HK-2 (cell line): ENCODE data around the gene TRIM10.
"Not testable (repeated sequence)": the region's sequence is repeated elsewhere in the genome, so short reads cannot be mapped to it uniquely, and the experiment has no call there.

ENCODE experiments used
- DNase-seq: peaks from one replicate; pipeline ENCODE4 v3.0.0-alpha.2; 2018; ENCODE audit not compliant: unreplicated experiment

The TRIM10 gene

GRCh38 chr6:30152910-30153610 lies 8.0 kb downstream of the TRIM10 start:
- DNase-seq: no peak

GRCh38 chr6:30152016-30152673 lies 8.9 kb downstream of the TRIM10 start:
- DNase-seq: no peak

DNA sequence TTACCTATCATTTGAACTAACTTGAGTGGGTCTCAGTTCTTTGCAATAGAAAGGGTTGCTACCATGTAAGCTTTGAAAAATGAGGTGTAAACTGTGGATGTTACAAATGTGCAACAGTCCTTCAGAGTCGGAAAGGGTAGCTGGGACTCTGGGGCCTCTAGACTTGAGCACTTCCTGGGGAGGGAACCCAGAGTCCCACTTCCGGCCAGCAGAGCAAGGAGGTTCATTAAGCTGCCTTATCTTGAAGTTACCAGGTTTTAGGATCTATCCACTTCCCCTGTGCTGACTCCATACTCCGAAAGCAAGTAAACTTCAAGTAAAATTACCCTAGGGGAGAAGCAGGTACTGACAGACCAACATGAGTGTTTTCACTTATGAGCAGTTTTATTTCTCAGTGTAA lies 9.4 kb downstream of the TRIM10 start:
- DNase-seq: no peak

DNA sequence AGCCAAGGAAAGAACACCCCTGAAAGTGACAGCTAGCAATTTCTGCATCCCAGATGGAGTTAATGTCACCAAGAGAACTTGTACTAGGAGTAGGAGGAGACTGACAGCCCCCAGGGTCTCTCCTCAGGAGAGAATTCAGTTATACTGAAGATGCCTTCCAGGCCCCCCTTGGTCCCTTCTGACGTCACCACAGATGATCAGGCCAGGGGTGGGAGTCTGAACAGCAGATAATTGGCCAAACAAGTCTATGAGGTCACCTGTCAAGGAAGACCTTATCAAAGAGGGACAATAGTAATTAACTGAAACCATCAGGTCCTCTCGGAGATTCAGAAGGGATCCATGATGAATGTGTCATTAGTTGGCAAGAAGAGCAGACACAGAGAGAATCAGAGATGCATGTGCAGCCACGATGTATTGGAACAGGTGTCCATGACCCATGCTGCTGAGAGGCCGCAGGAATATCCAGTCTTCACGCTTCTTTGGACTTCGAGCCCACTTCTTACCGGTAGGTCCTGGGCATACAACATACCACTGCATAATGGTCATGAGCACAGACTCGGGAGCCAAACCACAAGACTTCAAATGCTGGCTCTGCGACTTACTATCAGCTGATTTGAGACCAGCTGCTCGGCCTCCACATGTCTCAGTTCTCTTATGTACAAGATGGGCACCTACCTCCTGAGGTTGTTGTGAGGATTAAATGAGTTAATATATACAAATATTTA lies 10.2 kb downstream of the TRIM10 start:
- DNase-seq: peak; percentile 20

DNA sequence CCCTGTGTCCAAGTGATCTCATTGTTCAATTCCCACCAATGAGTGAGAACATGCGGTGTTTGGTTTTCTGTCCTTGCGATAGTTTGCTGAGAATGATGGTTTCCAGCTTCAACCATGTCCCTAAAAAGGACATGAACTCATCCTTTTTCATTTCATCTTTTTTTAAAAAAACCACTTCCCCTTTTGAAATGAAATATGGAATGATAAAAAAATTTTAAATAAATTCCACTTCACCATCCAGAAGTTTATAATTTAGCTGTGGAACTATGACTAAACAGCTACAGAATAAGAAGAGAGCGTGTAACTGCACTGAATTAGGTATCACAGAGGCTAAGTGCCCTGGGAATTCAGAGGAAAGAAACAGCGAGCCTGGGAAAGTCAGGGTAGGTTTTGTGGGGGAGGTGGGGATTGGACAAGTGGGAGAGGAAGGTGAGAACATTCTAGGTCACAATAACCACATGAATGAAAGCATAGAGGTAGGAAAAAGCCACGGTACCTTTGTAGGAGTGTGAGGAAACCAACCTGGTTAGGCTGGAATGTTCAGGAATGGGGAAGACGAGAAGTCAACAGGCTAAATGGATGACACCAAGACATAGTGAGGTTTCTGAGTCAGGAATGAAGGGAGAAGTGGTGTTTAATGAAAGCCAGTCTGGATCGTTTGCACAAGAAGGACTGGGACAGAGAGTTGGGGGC lies 11.0 kb downstream of the TRIM10 start:
- DNase-seq: no peak

DNA sequence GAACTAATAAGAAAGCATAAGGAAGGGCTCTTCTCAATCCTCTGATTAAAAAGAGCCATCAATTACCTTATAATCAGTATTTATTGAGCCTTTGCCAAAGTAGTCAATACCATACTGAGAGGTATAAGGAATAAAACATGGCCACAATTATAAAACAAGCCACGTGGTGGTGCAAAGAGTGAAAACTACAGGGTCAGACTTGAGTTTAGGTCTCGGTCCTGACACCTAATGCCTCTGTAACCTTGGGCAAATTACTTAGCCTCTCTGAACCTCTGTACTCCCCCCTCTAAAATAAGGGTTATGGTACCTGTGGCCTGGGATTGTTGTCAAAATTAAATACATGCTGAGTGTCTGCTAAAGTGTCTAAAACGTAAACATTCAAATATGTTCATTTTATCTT lies 11.8 kb downstream of the TRIM10 start:
- DNase-seq: no peak

GRCh38 chr6:30147096-30147495 lies 13.9 kb downstream of the TRIM10 start:
- DNase-seq: no peak

DNA sequence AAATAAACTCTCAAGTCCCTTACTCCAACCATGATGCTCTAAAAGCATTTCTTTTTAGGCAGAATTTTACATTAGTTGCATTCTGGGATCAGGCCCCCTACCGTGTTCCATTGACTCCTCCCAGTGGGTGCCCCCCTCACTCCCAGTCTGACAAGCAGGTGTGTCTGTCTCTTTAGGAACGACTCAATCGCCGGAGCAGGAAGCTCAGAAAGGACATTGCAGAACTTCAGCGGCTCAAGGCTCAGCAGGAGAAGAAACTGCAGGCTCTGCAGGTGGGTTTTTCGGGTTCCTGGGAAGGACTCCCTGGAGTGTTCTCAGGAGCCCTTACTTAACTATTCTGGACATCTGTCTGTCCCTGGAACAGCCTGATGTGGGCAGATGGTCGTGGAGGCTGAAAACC lies 15.2 kb downstream of the TRIM10 start:
- DNase-seq: no peak

DNA sequence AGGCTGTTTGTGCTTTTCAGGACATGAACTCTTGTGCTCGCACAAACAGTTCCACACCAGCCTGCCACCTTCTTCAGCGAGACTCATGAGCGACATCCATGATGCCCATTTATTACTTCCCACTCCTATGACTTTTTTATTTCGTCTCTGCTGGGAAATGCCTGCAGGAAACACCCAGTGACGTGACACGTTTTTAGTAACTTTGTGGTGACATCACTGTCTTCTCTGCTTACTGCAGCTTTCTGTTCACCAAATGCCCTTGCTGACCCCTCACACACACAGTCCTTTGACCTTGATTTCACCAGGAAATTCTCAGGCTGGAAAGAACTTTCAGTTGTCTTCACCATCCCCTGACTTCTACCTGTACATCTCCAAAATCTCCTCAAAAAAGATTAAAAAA lies 16.2 kb downstream of the TRIM10 start:
- no peak for DNase-seq

- DNase-seq: no peak
Measured at GRCh38 chr6:30143780-30144179, 17.2 kb downstream of the TRIM10 start.

- DNase-seq: no peak
Measured at GRCh38 chr6:30142665-30143064, 18.3 kb downstream of the TRIM10 start.

- DNase-seq: not testable (repeated sequence)
Measured at GRCh38 chr6:30140240-30140639, 20.8 kb downstream of the TRIM10 start.

DNA sequence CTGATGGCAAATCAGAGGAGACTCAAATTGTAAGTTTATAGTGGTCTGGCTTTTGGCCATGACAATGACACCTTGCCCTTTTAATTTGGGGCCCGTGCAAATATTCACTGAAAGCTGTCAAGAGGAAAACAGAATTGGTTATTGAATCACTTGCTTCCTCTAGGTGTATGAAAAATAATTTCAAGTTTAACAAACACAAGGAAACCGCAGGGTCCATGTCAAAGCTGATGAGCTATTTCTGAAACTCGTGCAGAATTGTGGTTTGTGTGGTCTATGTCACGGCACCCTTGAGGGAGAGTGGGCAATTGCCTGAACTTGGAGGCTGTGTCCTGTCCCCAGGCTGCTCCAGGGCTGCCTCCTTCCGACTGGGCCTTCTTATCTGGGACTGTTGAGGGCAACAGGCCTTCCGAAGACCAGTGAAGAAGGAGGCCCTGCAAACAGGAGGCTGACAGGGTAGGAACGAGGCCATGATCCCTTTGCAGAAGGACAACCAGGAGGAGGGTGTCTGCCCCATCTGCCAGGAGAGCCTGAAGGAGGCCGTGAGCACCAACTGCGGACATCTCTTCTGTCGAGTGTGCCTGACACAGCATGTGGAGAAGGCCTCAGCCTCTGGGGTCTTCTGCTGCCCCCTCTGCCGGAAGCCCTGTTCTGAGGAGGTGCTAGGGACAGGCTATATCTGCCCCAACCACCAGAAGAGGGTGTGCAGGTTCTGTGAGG lies 24.3 kb downstream of the TRIM10 start:
- no peak for DNase-seq

DNA sequence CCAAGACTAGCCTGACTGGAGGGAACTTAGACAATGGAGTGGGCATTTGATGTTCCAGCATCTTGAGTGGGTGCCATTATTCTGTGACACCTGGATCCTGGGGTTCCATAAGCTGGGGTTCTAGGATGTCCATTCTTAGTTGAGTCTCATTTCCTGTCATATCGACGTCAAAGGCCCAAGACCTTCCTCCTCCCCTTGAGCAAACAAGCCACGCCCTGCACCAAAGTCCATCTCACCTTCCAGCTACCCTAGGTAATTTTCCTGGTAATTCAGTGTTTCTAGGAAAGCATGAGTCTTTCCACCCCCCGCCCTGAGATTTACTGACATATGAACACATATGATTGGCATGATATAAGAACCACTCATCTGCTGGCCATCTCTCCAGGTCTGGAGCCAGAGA lies 25.3 kb downstream of the TRIM10 start, which contains the start of gene TRIM40:
TSS of gene TRIM40 (plus strand) at position 384 of the 400 bp plus-strand sequence. CDS start 897 bp downstream, outside the sequence.
- no peak for DNase-seq

DNA sequence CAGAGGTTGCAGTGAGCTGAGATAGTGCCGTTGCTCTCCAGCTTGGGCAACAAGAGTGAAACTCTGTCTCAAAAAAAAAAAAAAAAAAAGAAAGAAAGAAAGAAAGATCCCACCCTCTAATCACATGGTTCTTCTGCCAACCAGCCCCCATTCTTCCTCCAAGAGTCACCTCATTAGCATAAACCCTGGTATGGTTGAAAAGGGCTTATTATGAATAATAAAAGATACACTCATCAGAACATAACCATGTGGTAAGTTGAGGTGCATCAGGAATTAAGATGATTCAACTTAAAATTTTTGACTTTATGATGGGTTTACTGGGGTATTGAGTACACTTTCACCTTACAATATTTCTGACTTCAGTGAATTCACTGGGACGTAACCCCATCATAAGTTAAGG lies 25.9 kb downstream of the TRIM10 start:
- DNase-seq: no peak

- no peak for DNase-seq
Measured at GRCh38 chr6:30131947-30132497, 29.0 kb downstream of the TRIM10 start.

GRCh38 chr6:30130887-30131862 lies 29.8 kb downstream of the TRIM10 start:
- DNase-seq: peak; percentile 52

- DNase-seq: no peak
Measured at GRCh38 chr6:30130179-30130679, 30.8 kb downstream of the TRIM10 start.

DNA sequence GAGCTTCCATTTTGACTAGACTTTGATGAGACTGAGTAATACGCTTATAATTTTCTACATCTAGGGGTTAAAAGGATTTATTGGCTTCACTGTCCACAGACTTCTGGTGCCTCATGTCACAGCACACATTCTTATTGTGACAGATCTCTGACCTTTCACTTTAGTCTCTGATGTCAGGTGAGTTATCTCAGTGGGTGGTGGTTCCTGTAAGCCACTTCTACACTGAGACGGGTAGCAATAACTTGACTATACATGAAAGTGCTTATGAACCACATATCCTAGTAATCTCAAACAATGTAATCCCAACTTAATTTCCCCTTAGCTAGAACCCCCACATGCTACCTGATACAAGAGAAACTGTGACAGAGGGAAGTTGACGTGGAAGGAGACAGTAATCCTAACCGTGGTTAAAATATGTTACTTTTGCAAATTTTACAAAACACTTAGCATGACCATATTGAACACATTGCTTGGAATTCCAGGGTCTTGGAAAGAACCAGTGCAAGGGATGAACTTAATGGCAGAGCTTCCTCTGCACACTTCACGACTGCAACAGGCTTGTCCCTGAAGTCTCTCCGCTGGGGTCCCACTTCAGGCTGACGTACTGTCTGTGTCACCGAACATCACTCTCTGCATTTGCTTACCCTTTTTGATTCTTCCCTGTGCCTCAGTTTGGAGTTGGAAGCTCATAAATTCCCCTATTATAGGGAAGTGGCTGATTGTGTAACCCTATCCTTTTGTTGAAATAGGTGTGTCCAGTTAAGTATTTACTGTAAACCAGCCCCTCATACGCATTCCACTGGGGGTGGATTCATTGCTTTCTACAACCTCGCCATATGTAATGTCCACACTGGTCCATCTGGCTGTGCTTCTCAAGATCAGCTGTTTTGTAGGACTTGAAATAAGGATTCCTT lies 31.5 kb downstream of the TRIM10 start:
- no peak for DNase-seq
